Smooth muscle cell of trachea (primary cell): ENCODE results near the gene CASP9. TPM values are rescaled to one million over a fixed set of nuclear protein-coding genes. Genes with fewer than 3 reads are reported as not detected.

Experiments
- total RNA-seq: library from RNA; depleted of rRNA; stranded (reverse); fragments of >200 nt; gene quantifications from 2 replicates; pipeline ENCODE4 v1.2.1, GENCODE V29; 2014

The CASP9 gene
- 6.5 and 7.4 TPM in 2 replicates for total RNA-seq

GRCh38 chr1:15524021-15524282 is at the start of gene CASP9:
CASP9 (minus strand) TSS chr1:15524215; CDS start chr1:15524200, 15 bp downstream.

GRCh38 chr1:15526490-15527339 is 2.7 kb upstream of the CASP9 start, which contains the start of gene DNAJC16:
DNAJC16 (plus strand) TSS chr1:15526848; CDS start chr1:15529106, 2,258 bp downstream.

GRCh38 chr1:15475752-15476314 is 48.2 kb downstream of the CASP9 start, which contains the start of gene CELA2B:
CELA2B (plus strand) TSS chr1:15476104; CDS start chr1:15476126, 22 bp downstream.

GRCh38 chr1:15456313-15456954 is 67.6 kb downstream of the CASP9 start, which contains the start of gene CELA2A:
CELA2A (plus strand) TSS chr1:15456732; CDS start chr1:15456754, 22 bp downstream.

Other genes starting within 250 kb of the CASP9 start
- 38.3 and 48.8 TPM in 2 replicates for gene EFHD2, start 114.3 kb downstream of the CASP9 start, total RNA-seq
- gene CTRC, start 85.8 kb downstream of the CASP9 start, total RNA-seq = not detected in 2 replicates
- gene CELA2A, start 67.5 kb downstream of the CASP9 start, total RNA-seq = not detected in 2 replicates
- gene CELA2B, start 48.1 kb downstream of the CASP9 start, total RNA-seq = not detected in 2 replicates
- gene DNAJC16, start 2.6 kb upstream of the CASP9 start, total RNA-seq = 12.9 and 19.7 TPM in 2 replicates
- gene AGMAT, start 60.8 kb upstream of the CASP9 start, total RNA-seq = 0.99 and 1.6 TPM in 2 replicates
- 14.5 and 19.0 TPM in 2 replicates for gene DDI2, start 93.2 kb upstream of the CASP9 start, total RNA-seq
- 76.4 and 158 TPM in 2 replicates for gene PLEKHM2, start 160.1 kb upstream of the CASP9 start, total RNA-seq
- 0.58 and 2.6 TPM in 2 replicates for gene SLC25A34, start 212.0 kb upstream of the CASP9 start, total RNA-seq
- gene TMEM82, start 218.3 kb upstream of the CASP9 start, total RNA-seq = not detected in 2 replicates
- gene FBLIM1, start 234.6 kb upstream of the CASP9 start, total RNA-seq = 34.9 and 53.4 TPM in 2 replicates